Measurements from ENCODE around the gene GIT2. TPM values are rescaled to one million over a fixed set of nuclear protein-coding genes. Genes with fewer than 3 reads are reported as not detected.

The GIT2 gene
- total and polyA plus RNA-seq, 10 of the 15 experiments (the other 5 are each of a cell fraction or from before 2014, with no cell fraction given) = 9.1 to 49.9 (median 43.9) TPM

DNA sequence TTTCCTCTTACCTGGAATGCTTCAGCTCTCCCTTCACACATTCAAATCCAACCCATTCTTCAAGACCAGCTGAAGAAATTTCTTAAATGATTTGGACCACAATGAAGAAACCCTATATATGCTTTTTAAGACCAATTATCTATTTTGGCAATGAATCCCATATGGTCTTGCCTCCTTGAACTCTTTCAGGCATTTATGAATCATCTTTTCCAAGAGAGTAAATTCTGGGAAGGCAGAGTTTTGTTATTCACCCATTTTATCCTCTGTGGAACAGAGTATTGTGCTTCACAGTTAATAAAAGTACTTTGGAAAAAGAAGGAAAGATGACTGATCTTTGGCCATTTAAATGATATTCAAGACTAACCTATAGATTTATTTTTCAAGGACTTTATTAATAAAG is 14.0 kb downstream of the GIT2 start:
- SMC1A ChIA-PET (ENCODE audit: uncharacterized antibody, unreplicated experiment) = interaction anchor here (2.5 kb wide), 1 partner anchor 10 kb away, joined by 7 read pairs; no protein-coding TSS in a partner anchor
- TF ChIP-seq, protein P1, sequence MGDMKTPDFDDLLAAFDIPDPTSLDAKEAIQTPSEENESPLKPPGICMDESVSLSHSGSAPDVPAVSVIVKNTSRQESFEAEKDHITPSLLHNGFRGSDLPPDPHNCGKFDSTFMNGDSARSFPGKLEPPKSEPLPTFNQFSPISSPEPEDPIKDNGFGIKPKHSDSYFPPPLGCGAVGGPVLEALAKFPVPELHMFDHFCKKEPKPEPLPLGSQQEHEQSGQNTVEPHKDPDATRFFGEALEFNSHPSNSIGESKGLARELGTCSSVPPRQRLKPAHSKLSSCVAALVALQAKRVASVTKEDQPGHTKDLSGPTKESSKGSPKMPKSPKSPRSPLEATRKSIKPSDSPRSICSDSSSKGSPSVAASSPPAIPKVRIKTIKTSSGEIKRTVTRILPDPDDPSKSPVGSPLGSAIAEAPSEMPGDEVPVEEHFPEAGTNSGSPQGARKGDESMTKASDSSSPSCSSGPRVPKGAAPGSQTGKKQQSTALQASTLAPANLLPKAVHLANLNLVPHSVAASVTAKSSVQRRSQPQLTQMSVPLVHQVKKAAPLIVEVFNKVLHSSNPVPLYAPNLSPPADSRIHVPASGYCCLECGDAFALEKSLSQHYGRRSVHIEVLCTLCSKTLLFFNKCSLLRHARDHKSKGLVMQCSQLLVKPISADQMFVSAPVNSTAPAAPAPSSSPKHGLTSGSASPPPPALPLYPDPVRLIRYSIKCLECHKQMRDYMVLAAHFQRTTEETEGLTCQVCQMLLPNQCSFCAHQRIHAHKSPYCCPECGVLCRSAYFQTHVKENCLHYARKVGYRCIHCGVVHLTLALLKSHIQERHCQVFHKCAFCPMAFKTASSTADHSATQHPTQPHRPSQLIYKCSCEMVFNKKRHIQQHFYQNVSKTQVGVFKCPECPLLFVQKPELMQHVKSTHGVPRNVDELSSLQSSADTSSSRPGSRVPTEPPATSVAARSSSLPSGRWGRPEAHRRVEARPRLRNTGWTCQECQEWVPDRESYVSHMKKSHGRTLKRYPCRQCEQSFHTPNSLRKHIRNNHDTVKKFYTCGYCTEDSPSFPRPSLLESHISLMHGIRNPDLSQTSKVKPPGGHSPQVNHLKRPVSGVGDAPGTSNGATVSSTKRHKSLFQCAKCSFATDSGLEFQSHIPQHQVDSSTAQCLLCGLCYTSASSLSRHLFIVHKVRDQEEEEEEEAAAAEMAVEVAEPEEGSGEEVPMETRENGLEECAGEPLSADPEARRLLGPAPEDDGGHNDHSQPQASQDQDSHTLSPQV (IDR thresholded peaks at IDR 0.05) = no peak
- TF ChIP-seq CHD1 (IDR thresholded peaks at IDR 0.05; ENCODE audit: low read depth, low read length) (no peak), NR2F1 (conservative IDR thresholded peaks at IDR 0.05) (no peak), YY1 (IDR thresholded peaks at IDR 0.05; ENCODE audit: low read depth, low read length) (no peak), CBFB (IDR thresholded peaks at IDR 0.05; ENCODE audit: low read depth) (no peak), RUNX3 (IDR thresholded peaks at IDR 0.05; ENCODE audit: low read length) (no peak), POU2F2 (IDR thresholded peaks at IDR 0.05; ENCODE audit: borderline replicate concordance, low read depth, low read length) (no peak), TCF12 (IDR thresholded peaks at IDR 0.05; ENCODE audit: low read depth, low read length) (no peak), POLR2AphosphoS2 (IDR thresholded peaks at IDR 0.05; ENCODE audit: low read depth, low read length) (no peak), DPF2 (IDR thresholded peaks at IDR 0.05) (no peak), PML (IDR thresholded peaks at IDR 0.05; ENCODE audit: low read length) (no peak), PAX8 (IDR thresholded peaks at IDR 0.05) (no peak), SP1 (IDR thresholded peaks at IDR 0.05; ENCODE audit: low read depth, low read length) (no peak), KAT2A (conservative IDR thresholded peaks at IDR 0.05; ENCODE audit: control insufficient read depth, low read depth, low read length) (no peak), RFX5 (IDR thresholded peaks at IDR 0.05; ENCODE audit: low read depth, low read length) (no peak), BHLHE40 (IDR thresholded peaks at IDR 0.05; ENCODE audit: borderline replicate concordance in 1 of 2, low read depth in 2 of 2, low read length in 1 of 2) (no peak)
- TF ChIP-seq, protein P2, sequence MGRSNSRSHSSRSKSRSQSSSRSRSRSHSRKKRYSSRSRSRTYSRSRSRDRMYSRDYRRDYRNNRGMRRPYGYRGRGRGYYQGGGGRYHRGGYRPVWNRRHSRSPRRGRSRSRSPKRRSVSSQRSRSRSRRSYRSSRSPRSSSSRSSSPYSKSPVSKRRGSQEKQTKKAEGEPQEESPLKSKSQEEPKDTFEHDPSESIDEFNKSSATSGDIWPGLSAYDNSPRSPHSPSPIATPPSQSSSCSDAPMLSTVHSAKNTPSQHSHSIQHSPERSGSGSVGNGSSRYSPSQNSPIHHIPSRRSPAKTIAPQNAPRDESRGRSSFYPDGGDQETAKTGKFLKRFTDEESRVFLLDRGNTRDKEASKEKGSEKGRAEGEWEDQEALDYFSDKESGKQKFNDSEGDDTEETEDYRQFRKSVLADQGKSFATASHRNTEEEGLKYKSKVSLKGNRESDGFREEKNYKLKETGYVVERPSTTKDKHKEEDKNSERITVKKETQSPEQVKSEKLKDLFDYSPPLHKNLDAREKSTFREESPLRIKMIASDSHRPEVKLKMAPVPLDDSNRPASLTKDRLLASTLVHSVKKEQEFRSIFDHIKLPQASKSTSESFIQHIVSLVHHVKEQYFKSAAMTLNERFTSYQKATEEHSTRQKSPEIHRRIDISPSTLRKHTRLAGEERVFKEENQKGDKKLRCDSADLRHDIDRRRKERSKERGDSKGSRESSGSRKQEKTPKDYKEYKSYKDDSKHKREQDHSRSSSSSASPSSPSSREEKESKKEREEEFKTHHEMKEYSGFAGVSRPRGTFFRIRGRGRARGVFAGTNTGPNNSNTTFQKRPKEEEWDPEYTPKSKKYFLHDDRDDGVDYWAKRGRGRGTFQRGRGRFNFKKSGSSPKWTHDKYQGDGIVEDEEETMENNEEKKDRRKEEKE (IDR thresholded peaks at IDR 0.05) = no peak
- TF ChIP-seq, protein P3, sequence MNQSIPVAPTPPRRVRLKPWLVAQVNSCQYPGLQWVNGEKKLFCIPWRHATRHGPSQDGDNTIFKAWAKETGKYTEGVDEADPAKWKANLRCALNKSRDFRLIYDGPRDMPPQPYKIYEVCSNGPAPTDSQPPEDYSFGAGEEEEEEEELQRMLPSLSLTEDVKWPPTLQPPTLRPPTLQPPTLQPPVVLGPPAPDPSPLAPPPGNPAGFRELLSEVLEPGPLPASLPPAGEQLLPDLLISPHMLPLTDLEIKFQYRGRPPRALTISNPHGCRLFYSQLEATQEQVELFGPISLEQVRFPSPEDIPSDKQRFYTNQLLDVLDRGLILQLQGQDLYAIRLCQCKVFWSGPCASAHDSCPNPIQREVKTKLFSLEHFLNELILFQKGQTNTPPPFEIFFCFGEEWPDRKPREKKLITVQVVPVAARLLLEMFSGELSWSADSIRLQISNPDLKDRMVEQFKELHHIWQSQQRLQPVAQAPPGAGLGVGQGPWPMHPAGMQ (IDR thresholded peaks at IDR 0.05; ENCODE audit: borderline replicate concordance) = no peak
- TF ChIP-seq, protein P4, sequence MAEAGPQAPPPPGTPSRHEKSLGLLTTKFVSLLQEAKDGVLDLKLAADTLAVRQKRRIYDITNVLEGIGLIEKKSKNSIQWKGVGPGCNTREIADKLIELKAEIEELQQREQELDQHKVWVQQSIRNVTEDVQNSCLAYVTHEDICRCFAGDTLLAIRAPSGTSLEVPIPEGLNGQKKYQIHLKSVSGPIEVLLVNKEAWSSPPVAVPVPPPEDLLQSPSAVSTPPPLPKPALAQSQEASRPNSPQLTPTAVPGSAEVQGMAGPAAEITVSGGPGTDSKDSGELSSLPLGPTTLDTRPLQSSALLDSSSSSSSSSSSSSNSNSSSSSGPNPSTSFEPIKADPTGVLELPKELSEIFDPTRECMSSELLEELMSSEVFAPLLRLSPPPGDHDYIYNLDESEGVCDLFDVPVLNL (IDR thresholded peaks at IDR 0.05; ENCODE audit: low read depth, low read length) = no peak
- no peak overlapping the region for H3K27ac ChIP-seq (ENCODE audit: control insufficient read depth, insufficient read depth)
- POLR2A ChIA-PET = no interaction called here
- BruUV-seq (replicated peaks) = no TSS peak
- DNase-seq (ENCODE audit: low read depth, low spot score) (no peak), FAIRE-seq (no peak), ATAC-seq (no peak)
- H3K4me2 ChIP-seq (ENCODE audit: control insufficient read depth, insufficient read depth) = no peak overlapping the region
- H3K9ac ChIP-seq (ENCODE audit: control insufficient read depth, insufficient read depth, low read length) = no peak overlapping the region
- H2AFZ ChIP-seq (ENCODE audit: control insufficient read depth, low read depth, low read length) = no peak overlapping the region
- no peaks in the 10 kb centered on the region for H4K20me1 ChIP-seq (ENCODE audit: control insufficient read depth, insufficient read depth)
- H3K9me3 ChIP-seq (replicated peaks; ENCODE audit: control insufficient read depth, insufficient read depth, low read length) = peaks cover 2% of the 10 kb centered on the region; the same call in 2 of the 3 replicates
- H3K36me3 ChIP-seq (ENCODE audit: control insufficient read depth in 2 of 2, insufficient read depth in 2 of 2, low read length in 1 of 2) = peaks cover 16 to 45% of the 10 kb centered on the region in 2 experiments
- no peaks in the 10 kb centered on the region for H3K79me2 ChIP-seq (ENCODE audit: control insufficient read depth, insufficient read depth, low read length)
- H3K4me3 ChIP-seq = no peak overlapping the region
- no peaks in the 10 kb centered on the region for H3K27me3 ChIP-seq (replicated peaks in 1 of 2; ENCODE audit: control insufficient read depth in 2 of 2, insufficient read depth in 2 of 2, low read length in 1 of 2)
- peaks cover 9% of the 10 kb centered on the region for H3K4me1 ChIP-seq (ENCODE audit: control insufficient read depth, insufficient read depth, low read length)
- intact Hi-C loops (cut with micrococcal nuclease; ENCODE audit: unreplicated experiment) = no loop called here
- in situ Hi-C loops (cut with MboI) = no loop called here
- RAD21 ChIA-PET (ENCODE audit: unreplicated experiment) = no interaction called here
- CTCF ChIA-PET = no interaction called here
